KMS-11 (cell line): ENCODE results near the gene UGT1A7.

Source experiments
- H2AFZ ChIP-seq: fragments of 200-600 bp; sonication (generic); 2 replicates; pipeline ENCODE4 v1.6.1; 2016; ENCODE audit warnings: antibody characterized with exemption, mixed run types, low read depth
- H3K27ac ChIP-seq: fragments of 200-600 bp; sonication (generic); 2 replicates; pipeline ENCODE4 v1.6.1; 2016; ENCODE audit warnings: mild to moderate bottlenecking, mixed run types
- H3K27me3 ChIP-seq: fragments of 200-600 bp; sonication (generic); 2 replicates; pipeline ENCODE4 v1.6.1; 2017; ENCODE audit warnings: mild to moderate bottlenecking, low read depth, mixed run types, moderate library complexity; ENCODE audit not compliant: insufficient read depth
- H3K36me3 ChIP-seq: fragments of 200-600 bp; sonication (generic); 2 replicates; pipeline ENCODE4 v1.6.1; 2017; ENCODE audit warnings: mild to moderate bottlenecking, mixed run types; ENCODE audit not compliant: insufficient read depth
- H3K4me1 ChIP-seq: fragments of 200-600 bp; sonication (generic); 2 replicates; pipeline ENCODE4 v1.6.1; 2016; ENCODE audit warnings: mild to moderate bottlenecking, low read depth, mixed run types; ENCODE audit not compliant: poor library complexity, severe bottlenecking
- H3K4me2 ChIP-seq: fragments of 200-600 bp; sonication (generic); 2 replicates; pipeline ENCODE4 v1.7.0; 2016; ENCODE audit warnings: mild to moderate bottlenecking, mixed run types
- H3K4me3 ChIP-seq: fragments of 200-600 bp; sonication (generic); IDR thresholded peaks from 2 replicates; pipeline ENCODE4 v1.6.1; 2017; ENCODE audit warnings: low read depth, low read length, mixed read lengths; ENCODE audit not compliant: insufficient read depth
- H3K79me2 ChIP-seq: fragments of 200-600 bp; sonication (generic); 2 replicates; pipeline ENCODE4 v1.6.1; 2016; ENCODE audit warnings: low read depth, mixed run types; ENCODE audit not compliant: insufficient read depth
- H3K9ac ChIP-seq: fragments of 200-600 bp; sonication (generic); 2 replicates; pipeline ENCODE4 v1.6.1; 2016; ENCODE audit warnings: mild to moderate bottlenecking, mixed run types
- H4K20me1 ChIP-seq: fragments of 200-600 bp; sonication (generic); 2 replicates; pipeline ENCODE4 v1.6.1; 2016; ENCODE audit warnings: mild to moderate bottlenecking, mixed run types; ENCODE audit not compliant: insufficient read depth
- CTCF ChIP-seq: fragments of 200-600 bp; sonication (generic); conservative IDR thresholded peaks from 2 replicates; pipeline ENCODE4 v1.6.1; 2017; ENCODE audit warnings: low read depth, mild to moderate bottlenecking, antibody characterized with exemption, low read length, moderate library complexity, mixed read lengths

UGT1A7 gene

GRCh38 chr2:233671290-233672161, 10.2 kb upstream of the UGT1A7 start, which contains the start of gene UGT1A9:
Gene UGT1A9, plus strand, starts transcription at chr2:233671898. Its CDS starts 37 bp downstream, at chr2:233671935.
- H3K27ac ChIP-seq: no peak within 1 kb of the TSS
- no peaks in the 10 kb centered on the region for H3K79me2 ChIP-seq
- H3K9ac ChIP-seq: no peak within 1 kb of the TSS
- no peak within 1 kb of the TSS for H3K4me3 ChIP-seq
- H3K4me2 ChIP-seq: no peak within 1 kb of the TSS
- H3K27me3 ChIP-seq: no peaks in the 10 kb centered on the region
- H2AFZ ChIP-seq: no peak within 1 kb of the TSS
- H3K36me3 ChIP-seq: no peaks in the 10 kb centered on the region
- H4K20me1 ChIP-seq: no peaks in the 10 kb centered on the region
- no peaks in the 10 kb centered on the region for H3K4me1 ChIP-seq
- no peak for TF ChIP-seq CTCF

DNA sequence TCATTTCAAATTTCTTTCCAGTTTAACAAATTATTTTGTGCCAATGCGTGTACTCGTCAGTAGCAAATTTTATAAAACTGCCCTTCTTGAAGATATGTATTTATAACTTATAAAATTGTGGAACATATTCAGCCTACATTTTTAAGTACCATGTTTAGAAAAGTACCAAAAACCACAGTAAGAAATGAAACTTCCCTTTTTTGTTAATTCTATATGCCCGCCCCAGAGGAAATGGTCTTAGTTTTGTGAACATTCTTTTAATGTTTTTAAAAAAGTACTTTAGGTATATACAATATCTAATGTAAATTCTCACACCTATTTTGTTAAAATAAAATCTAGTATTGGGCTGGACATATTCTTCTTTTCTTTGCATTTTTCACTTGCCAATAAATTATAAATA, 8.8 kb upstream of the UGT1A7 start:
- H3K27ac ChIP-seq: no peak overlapping the region
- H3K4me3 ChIP-seq: no peak overlapping the region
- H3K36me3 ChIP-seq: no peaks in the 10 kb centered on the region
- H3K9ac ChIP-seq: no peak overlapping the region
- no peaks in the 10 kb centered on the region for H3K4me1 ChIP-seq
- H3K27me3 ChIP-seq: no peaks in the 10 kb centered on the region
- H4K20me1 ChIP-seq: no peaks in the 10 kb centered on the region
- no peak overlapping the region for H3K4me2 ChIP-seq
- no peak for TF ChIP-seq CTCF
- no peak overlapping the region for H2AFZ ChIP-seq
- H3K79me2 ChIP-seq: no peaks in the 10 kb centered on the region

DNA sequence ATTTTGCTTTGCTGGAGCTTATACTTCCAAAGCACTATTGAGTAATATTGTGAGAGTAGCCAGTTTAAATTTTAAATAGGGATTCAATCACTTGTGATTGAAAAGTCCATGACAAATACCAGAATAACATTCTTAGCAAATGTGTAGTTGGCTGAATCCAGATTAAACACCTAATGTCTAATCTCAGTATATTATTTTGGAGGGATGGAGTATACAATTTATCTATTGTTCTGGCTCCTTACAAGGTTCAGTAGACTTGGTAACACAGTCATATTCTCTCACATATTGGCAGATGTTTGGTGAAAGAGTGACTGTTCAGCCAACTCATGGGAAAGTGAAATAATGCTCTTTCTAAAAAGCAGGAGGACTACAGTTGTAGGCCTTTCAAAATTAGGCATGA, 7.8 kb upstream of the UGT1A7 start:
- no peaks in the 10 kb centered on the region for H3K27me3 ChIP-seq
- no peak overlapping the region for H3K4me2 ChIP-seq
- H3K4me1 ChIP-seq: no peaks in the 10 kb centered on the region
- no peak overlapping the region for H2AFZ ChIP-seq
- no peak overlapping the region for H3K9ac ChIP-seq
- TF ChIP-seq CTCF: no peak
- H4K20me1 ChIP-seq: no peaks in the 10 kb centered on the region
- H3K79me2 ChIP-seq: no peaks in the 10 kb centered on the region
- H3K4me3 ChIP-seq: no peak overlapping the region
- H3K36me3 ChIP-seq: no peaks in the 10 kb centered on the region
- H3K27ac ChIP-seq: no peak overlapping the region

DNA sequence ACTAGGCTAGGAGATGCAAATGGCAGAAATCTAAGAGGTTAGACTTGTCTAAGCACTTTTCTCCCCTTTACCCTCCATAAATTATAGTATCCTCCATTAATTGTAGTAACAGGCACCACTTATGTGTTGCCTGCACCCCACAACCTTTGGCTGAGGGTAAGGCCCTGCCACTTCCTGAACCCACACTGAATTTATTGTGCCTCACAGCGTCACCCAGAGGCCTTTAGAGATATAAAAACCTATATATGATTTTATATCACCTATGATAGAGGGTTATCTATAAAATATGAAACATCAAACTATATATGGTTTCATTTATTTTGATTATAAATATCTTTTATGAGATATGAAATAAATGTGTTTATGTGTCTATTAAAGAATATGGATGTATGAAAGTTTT, 7.4 kb upstream of the UGT1A7 start:
- Histone ChIP-seq H3K9ac (no peak overlapping the region), H3K4me2 (no peak overlapping the region), H3K36me3 (no peaks in the 10 kb centered on the region), H3K79me2 (no peaks in the 10 kb centered on the region), H4K20me1 (no peaks in the 10 kb centered on the region), H3K4me1 (no peaks in the 10 kb centered on the region), H3K4me3 (no peak overlapping the region), H2AFZ (no peak overlapping the region), H3K27ac (no peak overlapping the region), H3K27me3 (no peaks in the 10 kb centered on the region)
- TF ChIP-seq CTCF: no peak
